ENCODE data around the gene GALNT9. TPM values are rescaled to one million over a fixed set of nuclear protein-coding genes. Genes with fewer than 3 reads are reported as not detected.

GALNT9 gene
- total and polyA plus RNA-seq, 2 donors (not counting 1 experiment from before 2014, with no cell fraction given): 0.71 to 2.4 TPM

DNA sequence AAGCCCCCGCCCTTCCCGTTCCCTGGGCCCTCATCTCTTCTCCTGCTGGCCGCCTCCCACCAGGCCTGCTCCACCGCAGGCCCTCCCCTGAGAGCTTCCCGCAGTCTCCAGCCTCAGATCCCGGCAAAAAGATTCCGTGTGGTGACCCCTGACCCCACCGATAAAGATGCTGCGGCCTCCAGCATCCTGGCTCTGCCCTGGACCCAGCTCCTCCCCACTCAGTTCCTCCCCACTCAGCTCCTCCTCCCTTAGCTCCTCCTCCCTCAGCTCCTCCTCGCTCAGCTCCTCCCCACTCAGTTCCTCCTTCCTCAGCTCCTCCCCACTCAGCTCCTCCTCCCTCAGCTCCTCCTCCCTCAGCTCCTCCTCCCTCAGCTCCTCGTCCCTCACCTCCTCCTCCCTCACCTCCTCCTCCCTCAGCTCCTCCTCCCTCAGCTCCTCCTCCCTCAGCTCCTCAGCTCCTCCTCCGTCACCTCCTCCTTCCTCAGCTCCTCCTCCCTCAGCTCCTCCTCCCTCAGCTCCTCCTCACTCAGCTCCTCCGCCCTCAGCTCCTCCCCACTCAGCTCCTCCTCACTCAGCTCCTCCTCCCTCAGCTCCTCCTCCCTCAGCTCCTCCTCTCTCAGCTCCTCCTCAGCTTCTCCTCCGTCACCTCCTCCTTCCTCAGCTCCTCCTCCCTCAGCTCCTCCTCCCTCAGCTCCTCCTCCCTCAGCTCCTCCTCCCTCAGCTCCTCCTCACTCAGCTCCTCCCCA lies 168.2 kb downstream of the GALNT9 start:
- intact Hi-C loops (cut with micrococcal nuclease): no loop called here
- H3K9me3 Mint-ChIP-seq (ENCODE audit: insufficient read depth): no peaks in the 10 kb centered on the region

DNA sequence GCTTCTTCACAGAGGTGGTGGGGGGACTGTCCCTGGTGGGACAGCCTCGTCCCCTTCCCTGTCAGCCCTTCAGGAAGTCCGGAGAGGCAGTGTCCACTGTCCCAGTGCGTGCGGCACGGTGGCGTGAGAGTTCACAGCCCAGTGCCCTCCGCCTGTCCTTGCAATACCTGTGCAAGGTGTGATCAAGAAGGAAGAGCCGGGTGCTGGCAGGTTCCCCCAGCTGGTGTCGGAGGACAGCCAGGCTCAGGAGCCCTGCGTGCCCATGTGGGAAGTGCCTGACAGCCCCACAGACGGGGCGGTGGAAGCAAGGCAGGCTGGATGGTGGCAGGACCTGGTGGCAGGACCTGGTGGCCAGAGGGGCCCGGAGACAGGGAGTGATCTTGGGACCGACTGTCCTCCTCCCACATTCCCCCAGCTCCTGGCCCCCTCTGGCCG lies 168.8 kb downstream of the GALNT9 start:
- Histone ChIP-seq H3K9ac (ENCODE audit: low read length) (no peak overlapping the region), H3K79me2 (ENCODE audit: control insufficient read depth, insufficient read depth, low read length) (no peaks in the 10 kb centered on the region), H3K4me3 (ENCODE audit: control extremely low read depth in 1 of 5, extremely low read depth in 1 of 5, insufficient read depth in 1 of 5, low read depth in 2 of 5, low read length in 4 of 5) (no peak overlapping the region), H4K20me1 (ENCODE audit: control insufficient read depth, insufficient read depth, low read length, poor library complexity, severe bottlenecking) (no peaks in the 10 kb centered on the region), H3K4me1 (ENCODE audit: control insufficient read depth in 2 of 2, insufficient read depth in 2 of 2, low read length in 2 of 2) (no peaks in the 10 kb centered on the region), H3K9me3 (ENCODE audit: control extremely low read depth in 1 of 3, control insufficient read depth in 2 of 3, insufficient read depth in 1 of 3, low read length in 2 of 3) (peaks cover 0 to 20% (median 0%) of the 10 kb centered on the region in 3 donors), H3K27ac (ENCODE audit: low read length in 2 of 2) (no peak overlapping the region), H3K36me3 (replicated peaks in 1 of 2; ENCODE audit: control extremely low read depth in 1 of 2, control insufficient read depth in 1 of 2, extremely low read depth in 1 of 2, insufficient read depth in 2 of 2, low read length in 1 of 2) (peaks cover 7 to 22% of the 10 kb centered on the region in 2 experiments), H3K27me3 (replicated peaks in 1 of 4; ENCODE audit: control extremely low read depth in 1 of 4, control insufficient read depth in 3 of 4, insufficient read depth in 4 of 4, low read length in 3 of 4) (no peaks in the 10 kb centered on the region), H3K4me2 (replicated peaks; ENCODE audit: low read depth, low read length, poor library complexity, severe bottlenecking) (no peak overlapping the region), H2AFZ (ENCODE audit: insufficient read depth, low read depth, low read length, poor library complexity, severe bottlenecking) (no peak overlapping the region)
- H3K4me1 Mint-ChIP-seq: no peaks in the 10 kb centered on the region
- WGBS (ENCODE audit: insufficient coverage): 95% methylated on average over 14 of the region's 15 CpGs
- TF ChIP-seq EZH2 (IDR thresholded peaks at IDR 0.05; ENCODE audit: borderline replicate concordance, insufficient read depth, low read depth, low read length, poor library complexity, severe bottlenecking): no peak
- TF ChIP-seq, protein P1, sequence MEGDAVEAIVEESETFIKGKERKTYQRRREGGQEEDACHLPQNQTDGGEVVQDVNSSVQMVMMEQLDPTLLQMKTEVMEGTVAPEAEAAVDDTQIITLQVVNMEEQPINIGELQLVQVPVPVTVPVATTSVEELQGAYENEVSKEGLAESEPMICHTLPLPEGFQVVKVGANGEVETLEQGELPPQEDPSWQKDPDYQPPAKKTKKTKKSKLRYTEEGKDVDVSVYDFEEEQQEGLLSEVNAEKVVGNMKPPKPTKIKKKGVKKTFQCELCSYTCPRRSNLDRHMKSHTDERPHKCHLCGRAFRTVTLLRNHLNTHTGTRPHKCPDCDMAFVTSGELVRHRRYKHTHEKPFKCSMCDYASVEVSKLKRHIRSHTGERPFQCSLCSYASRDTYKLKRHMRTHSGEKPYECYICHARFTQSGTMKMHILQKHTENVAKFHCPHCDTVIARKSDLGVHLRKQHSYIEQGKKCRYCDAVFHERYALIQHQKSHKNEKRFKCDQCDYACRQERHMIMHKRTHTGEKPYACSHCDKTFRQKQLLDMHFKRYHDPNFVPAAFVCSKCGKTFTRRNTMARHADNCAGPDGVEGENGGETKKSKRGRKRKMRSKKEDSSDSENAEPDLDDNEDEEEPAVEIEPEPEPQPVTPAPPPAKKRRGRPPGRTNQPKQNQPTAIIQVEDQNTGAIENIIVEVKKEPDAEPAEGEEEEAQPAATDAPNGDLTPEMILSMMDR (IDR thresholded peaks at IDR 0.05): no peak
- ChIA-PET CTCF (no interaction called here), POLR2A (no interaction called here)
- ATAC-seq (ENCODE audit: low read depth): no peak
- intact Hi-C loops (cut with micrococcal nuclease): no loop called here
- H3K27me3 Mint-ChIP-seq: no peaks in the 10 kb centered on the region
- no peak overlapping the region for H3K4me3 Mint-ChIP-seq
- DNase-seq: no peak
- no peaks in the 10 kb centered on the region for H3K9me3 Mint-ChIP-seq (ENCODE audit: insufficient read depth)
- H3K27ac Mint-ChIP-seq: no peak overlapping the region

More for the DNA sequence above, 168.2 kb downstream of the GALNT9 start:
- no peak overlapping the region for H3K4me2 ChIP-seq (replicated peaks; ENCODE audit: low read depth, low read length, poor library complexity, severe bottlenecking)
- Mint-ChIP-seq H3K4me1 (no peaks in the 10 kb centered on the region), H3K27me3 (no peaks in the 10 kb centered on the region), H3K4me3 (no peak overlapping the region), H3K27ac (no peak overlapping the region)
- no peak overlapping the region for H2AFZ ChIP-seq (ENCODE audit: insufficient read depth, low read depth, low read length, poor library complexity, severe bottlenecking)
- ChIA-PET POLR2A (no interaction called here), CTCF (interaction anchor here (0.8 kb wide), 1 partner anchor 58 kb away, joined by 3 read pairs; no protein-coding TSS in a partner anchor)
- H3K36me3 ChIP-seq (replicated peaks in 1 of 2; ENCODE audit: control extremely low read depth in 1 of 2, control insufficient read depth in 1 of 2, extremely low read depth in 1 of 2, insufficient read depth in 2 of 2, low read length in 1 of 2): peaks cover 7 to 21% of the 10 kb centered on the region in 2 experiments
- no peak for ATAC-seq (ENCODE audit: low read depth)
- H3K9me3 ChIP-seq (ENCODE audit: control extremely low read depth in 1 of 3, control insufficient read depth in 2 of 3, insufficient read depth in 1 of 3, low read length in 2 of 3): peaks cover 0 to 20% (median 0%) of the 10 kb centered on the region in 3 donors
- no peaks in the 10 kb centered on the region for H3K79me2 ChIP-seq (ENCODE audit: control insufficient read depth, insufficient read depth, low read length)
- TF ChIP-seq EZH2 (IDR thresholded peaks at IDR 0.05; ENCODE audit: borderline replicate concordance, insufficient read depth, low read depth, low read length, poor library complexity, severe bottlenecking): no peak
- H3K4me1 ChIP-seq (ENCODE audit: control insufficient read depth in 2 of 2, insufficient read depth in 2 of 2, low read length in 2 of 2): no peaks in the 10 kb centered on the region
- H3K27me3 ChIP-seq (replicated peaks in 1 of 4; ENCODE audit: control extremely low read depth in 1 of 4, control insufficient read depth in 3 of 4, insufficient read depth in 4 of 4, low read length in 3 of 4): no peaks in the 10 kb centered on the region
- H3K27ac ChIP-seq (ENCODE audit: low read length in 2 of 2): no peak overlapping the region
- H4K20me1 ChIP-seq (ENCODE audit: control insufficient read depth, insufficient read depth, low read length, poor library complexity, severe bottlenecking): no peaks in the 10 kb centered on the region
- H3K9ac ChIP-seq (ENCODE audit: low read length): no peak overlapping the region
- DNase-seq: no peak
- WGBS (ENCODE audit: insufficient coverage): 89% methylated on average over 13 of the region's 14 CpGs
- no peak overlapping the region for H3K4me3 ChIP-seq (ENCODE audit: control extremely low read depth in 1 of 5, extremely low read depth in 1 of 5, insufficient read depth in 1 of 5, low read depth in 2 of 5, low read length in 4 of 5)

Measured in B cell (primary cell).